Upper lobe of left lung (tissue), 4 donors: Measurements from ENCODE around the gene CYP46A1.

ENCODE experiments used
- CTCF ChIP-seq, 6 experiments: fragments of 450-650 bp in 4 of 6; fragments of 200-600 bp in 2 of 6; sonication (generic) in 2 of 6; IDR thresholded peaks; one replicate each; pipeline ENCODE4 v1.5.1; 2016 to 2019; ENCODE audit warnings: antibody characterized with exemption in 6 of 6
- EP300 ChIP-seq, 4 donors: sonication (generic); formaldehyde crosslinking; IDR thresholded peaks; one replicate each; pipeline ENCODE4 v1.5.1; 2017; ENCODE audit warnings: antibody characterized with exemption in 4 of 4, control low read depth in 2 of 4
- POLR2A ChIP-seq, 4 donors: fragments of 450-650 bp; IDR thresholded peaks; one replicate each; pipeline ENCODE4 v1.5.1; 2016 to 2017; ENCODE audit warnings: antibody characterized with exemption in 4 of 4, mild to moderate bottlenecking in 2 of 4
- POLR2AphosphoS5 ChIP-seq, 2 donors: sonication (generic); formaldehyde crosslinking; IDR thresholded peaks; one replicate each; pipeline ENCODE4 v1.5.1; 2017; ENCODE audit warnings: antibody characterized with exemption in 2 of 2

GRCh38 chr14:99718811-99719192, 34.7 kb downstream of the CYP46A1 start:
- TF ChIP-seq POLR2AphosphoS5 (IDR thresholded peaks at IDR 0.05) (no peak), CTCF (IDR thresholded peaks at IDR 0.05) (no peak), POLR2A (IDR thresholded peaks at IDR 0.05) (no peak), EP300 (IDR thresholded peaks at IDR 0.05) (no peak)
